HL-60 (cell line): Measurements from ENCODE around the gene REXO4.

Source experiments
- CTCF ChIP-seq: IDR thresholded peaks from one replicate; pipeline ENCODE4 v1.5.1; 2011; ENCODE audit warnings: low read length, control low read depth, inconsistent platforms; ENCODE audit not compliant: insufficient read depth
- GABPA ChIP-seq: IDR thresholded peaks from 2 replicates; pipeline ENCODE4 v1.6.1; 2012; ENCODE audit warnings: low read depth
- POLR2AphosphoS5 ChIP-seq: IDR thresholded peaks from 2 replicates; pipeline ENCODE4 v1.6.1; 2012; ENCODE audit warnings: low read depth
- REST ChIP-seq: IDR thresholded peaks from 2 replicates; pipeline ENCODE4 v1.6.1; 2012; ENCODE audit warnings: low read depth; ENCODE audit not compliant: insufficient replicate concordance
- SPI1 ChIP-seq: IDR thresholded peaks from 2 replicates; pipeline ENCODE4 v1.6.1; 2012; ENCODE audit warnings: low read depth, mild to moderate bottlenecking, borderline replicate concordance

GRCh38 chr9:133405508-133406438 lies 12.0 kb downstream of the REXO4 start:
- TF ChIP-seq CTCF = no peak
- TF ChIP-seq POLR2AphosphoS5 = no peak
- TF ChIP-seq REST = no peak
- TF ChIP-seq GABPA = no peak
- no peak for TF ChIP-seq SPI1
